Activated naive CD4-positive, alpha-beta T cell treated with anti-CD3 and anti-CD28 coated beads, Interleukin-2, amount 10 ng/mL, durations not matched to agents 5 hours and 36 hours (primary cell): Measurements from ENCODE around the gene NUTM2E. TPM values are rescaled to one million over a fixed set of nuclear protein-coding genes. Genes with fewer than 3 reads are reported as not detected.

Experiments
- total RNA-seq, 2 experiments: library from RNA; stranded (reverse); gene quantifications; one replicate each; pipeline ENCODE4 v1.2.3, GENCODE V29; 2021

Gene NUTM2E, protein sequence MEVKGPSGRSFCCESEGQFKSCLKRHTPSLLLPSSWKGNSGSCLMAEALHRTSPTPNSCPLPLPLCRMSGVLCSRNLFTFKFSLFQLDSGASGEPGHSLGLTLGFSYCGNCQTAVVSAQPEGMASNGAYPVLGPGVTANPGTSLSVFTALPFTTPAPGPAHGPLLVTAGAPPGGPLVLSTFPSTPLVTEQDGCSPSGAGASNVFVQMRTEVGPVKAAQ (N-terminal part only)
- under 1 TPM; 0.12 to 0.20 TPM for total RNA-seq

GRCh38 chr10:79826496-79827215 lies at the start of gene NUTM2E:
Gene NUTM2E, plus strand, starts transcription at chr10:79826739. Its CDS starts 15,002 bp downstream, at chr10:79841741.

Other genes starting within 250 kb of the NUTM2E start
- not detected for gene SFTPA1, start 215.8 kb upstream of the NUTM2E start, total RNA-seq
- gene NUTM2B, start 123.5 kb upstream of the NUTM2E start, total RNA-seq = 1 to 10 TPM; 1.6 to 2.0 TPM
- gene SFTPD, start 122.4 kb downstream of the NUTM2E start, total RNA-seq = not detected